Endometrial microvascular endothelial cells (primary cell): Measurements from ENCODE around the gene MOG. TPM values are rescaled to one million over a fixed set of nuclear protein-coding genes. Genes with fewer than 3 reads are reported as not detected.
"Not testable (repeated sequence)": the region's sequence is repeated elsewhere in the genome, so short reads cannot be mapped to it uniquely, and the experiment has no call there.

Experiments used
- in situ Hi-C: cut with HindIII; loops from 2 replicates; pipeline ENCODE4 v1.10.0; 2017; ENCODE audit warnings: low sequenced_read_pairs, low pct_unique_long_range_greater_than_20kb; ENCODE audit errors: inconsistent ontology term
- total RNA-seq: library from RNA; depleted of rRNA; stranded (reverse); fragments of >200 nt; gene quantifications from one replicate; pipeline ENCODE4 v1.2.3, GENCODE V29; 2015; ENCODE audit errors: inconsistent ontology term

MOG gene
- total RNA-seq, 1 donor from 2014 or later: not detected

- in situ Hi-C loops: no loop called here
Observed at GRCh38 chr6:29632789-29633533, 23.9 kb upstream of the MOG start, which contains the start of gene GABBR1. Gene GABBR1, minus strand, starts transcription at chr6:29633183. Its CDS starts 798 bp downstream, at chr6:29632385.

- in situ Hi-C loops: no loop called here
Observed at GRCh38 chr6:29633534-29633905, 23.4 kb upstream of the MOG start.

- in situ Hi-C loops: no loop called here
Observed at GRCh38 chr6:29637247-29637646, 19.6 kb upstream of the MOG start.

- in situ Hi-C loops: no loop called here
Observed at GRCh38 chr6:29641430-29642148, 15.3 kb upstream of the MOG start.

GRCh38 chr6:29647927-29648642 is 8.8 kb upstream of the MOG start:
- in situ Hi-C loops: no loop called here

- in situ Hi-C loops: no loop called here
Observed at GRCh38 chr6:29649701-29650673, 6.9 kb upstream of the MOG start.

- in situ Hi-C loops: no loop called here
Observed at GRCh38 chr6:29651413-29652197, 5.3 kb upstream of the MOG start.

- in situ Hi-C loops: no loop called here
Observed at GRCh38 chr6:29652198-29652584, 4.7 kb upstream of the MOG start.

GRCh38 chr6:29653452-29654038 is 3.3 kb upstream of the MOG start:
- in situ Hi-C loops: no loop called here

- in situ Hi-C loops: no loop called here
Observed at GRCh38 chr6:29655658-29656057, 1.2 kb upstream of the MOG start.

GRCh38 chr6:29656157-29656556 is 735 bp upstream of the MOG start:
- in situ Hi-C loops: no loop called here

GRCh38 chr6:29661071-29661470 is 4.2 kb downstream of the MOG start:
- in situ Hi-C loops: no loop called here

- in situ Hi-C loops: not testable (repeated sequence)
Observed at GRCh38 chr6:29661502-29662141, 4.7 kb downstream of the MOG start.

- in situ Hi-C loops: no loop called here
Observed at GRCh38 chr6:29663300-29664042, 6.6 kb downstream of the MOG start.

GRCh38 chr6:29665942-29666825 is 9.3 kb downstream of the MOG start:
- in situ Hi-C loops: no loop called here

- in situ Hi-C loops: no loop called here
Observed at GRCh38 chr6:29666826-29667130, 9.9 kb downstream of the MOG start.
